Amniotic stem cell (primary cell): ENCODE results near the gene ATG14.
"Not testable (repeated sequence)": the region's sequence is repeated elsewhere in the genome, so short reads cannot be mapped to it uniquely, and the experiment has no call there.

Source experiments
- DNase-seq: peaks from one replicate; lab custom pipeline; 2025; lab: John Stamatoyannopoulos, UW

The ATG14 gene

DNA sequence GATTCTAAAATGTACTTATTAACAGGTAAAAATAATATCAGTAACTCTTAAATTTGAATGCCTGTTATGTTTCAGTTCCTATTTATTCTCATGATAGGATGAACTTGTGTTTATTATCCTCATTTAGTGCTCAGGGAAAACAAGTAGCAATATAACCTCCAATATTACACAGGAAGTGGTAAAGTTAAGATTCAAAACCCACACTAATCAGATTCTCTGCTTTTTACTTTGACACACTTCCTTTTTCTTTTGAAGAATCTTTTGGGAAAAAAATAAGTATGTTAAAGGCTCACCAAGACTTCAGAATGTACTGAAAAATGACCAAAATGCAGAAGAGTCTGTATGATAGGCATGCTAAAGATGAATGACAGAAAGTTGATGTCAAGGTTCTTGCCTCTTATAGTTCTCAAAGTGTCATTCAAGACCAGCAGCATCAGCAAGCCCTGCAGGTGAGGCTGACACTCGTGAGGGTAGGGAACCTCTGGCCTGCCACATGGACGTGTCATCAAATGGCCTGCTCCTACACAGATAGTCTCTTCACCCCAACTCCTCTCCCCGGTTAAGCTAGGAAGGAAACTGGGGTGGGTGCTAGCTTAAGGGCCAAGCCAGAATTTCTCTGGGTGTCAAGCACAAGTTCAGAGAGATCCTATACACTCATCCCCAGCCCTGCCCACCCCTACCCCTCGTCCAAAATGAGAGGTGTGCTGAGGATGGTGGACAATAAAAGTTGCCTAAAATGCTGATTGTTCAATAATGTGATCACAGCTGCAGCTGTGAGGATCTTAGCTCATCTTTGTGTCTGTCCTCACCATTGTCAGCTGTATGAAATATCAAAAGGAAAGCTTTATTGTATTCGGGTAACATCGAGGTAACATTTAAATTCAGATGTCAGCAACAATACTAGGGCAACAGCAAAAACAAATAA, 22.5 kb upstream of the ATG14 start:
- no peak for DNase-seq

DNA sequence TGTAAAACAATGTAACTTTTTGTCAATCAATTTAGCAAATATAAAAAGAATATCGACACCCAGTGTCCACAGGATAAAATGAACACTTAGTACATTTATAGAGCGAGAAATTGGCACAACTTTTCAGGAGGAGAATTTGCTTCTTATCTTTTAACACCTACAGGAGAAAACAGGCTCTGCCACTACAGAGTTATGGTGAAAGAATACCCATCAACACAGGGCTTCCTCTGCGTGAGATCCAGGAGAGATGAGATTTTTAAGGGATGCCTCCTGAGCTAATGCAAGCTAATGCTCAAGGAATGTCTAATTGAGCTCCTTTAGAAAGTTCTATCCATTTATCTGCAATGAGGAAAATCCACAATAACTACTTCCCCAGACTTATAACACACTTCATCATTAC, 21.0 kb upstream of the ATG14 start:
- DNase-seq = no peak

DNA sequence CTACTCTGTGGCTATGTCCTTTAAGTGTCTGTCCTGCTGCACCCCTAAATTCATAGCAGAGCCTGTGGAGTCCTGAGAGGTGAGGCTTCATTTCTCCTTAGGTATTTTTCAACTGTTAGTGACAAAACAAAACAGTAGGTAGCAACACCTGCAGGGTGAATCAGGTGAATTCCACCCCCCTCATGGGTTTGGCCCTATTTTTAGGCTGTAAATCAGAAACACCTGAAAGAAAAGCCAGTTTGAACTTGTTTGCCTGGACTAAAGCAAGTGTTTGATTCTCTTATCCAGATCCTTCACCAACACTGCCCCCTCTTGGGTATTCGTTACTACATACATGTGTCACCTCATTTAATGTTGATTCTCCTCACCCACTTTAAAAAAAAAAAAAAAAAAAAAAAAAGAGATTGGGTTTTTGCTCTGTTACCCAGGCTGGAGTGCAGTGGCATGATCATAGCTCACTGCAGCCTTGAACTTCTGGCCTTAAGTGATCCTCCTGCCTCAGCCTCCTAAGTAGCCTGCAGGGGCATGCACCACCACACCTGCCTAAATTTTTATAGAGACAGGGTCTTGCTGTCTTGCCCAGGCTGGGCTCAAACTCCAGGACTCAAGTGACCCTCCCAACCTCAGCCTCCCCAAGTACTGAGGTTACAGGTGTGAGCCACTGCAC, 18.5 kb upstream of the ATG14 start:
- DNase-seq = peak; percentile 58

DNA sequence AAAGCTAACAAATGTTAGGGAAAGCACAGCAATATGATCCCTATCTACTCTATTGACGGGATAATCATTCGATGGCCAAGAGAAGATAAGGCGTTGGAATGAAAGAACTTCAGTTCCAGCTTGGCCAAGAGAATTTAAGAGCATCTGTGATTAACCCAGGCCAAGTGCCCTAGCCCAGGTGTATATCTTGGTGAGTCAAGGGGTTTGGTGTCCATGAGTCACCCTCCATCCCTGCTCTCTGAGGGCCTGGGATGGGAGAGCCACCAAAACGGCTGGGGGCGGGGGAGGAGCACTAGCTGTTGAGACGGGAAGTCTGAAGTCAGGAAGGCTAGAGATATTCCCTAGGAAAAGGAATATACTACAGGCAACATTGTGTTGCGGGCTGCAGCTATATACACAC, 15.8 kb upstream of the ATG14 start:
- no peak for DNase-seq

DNA sequence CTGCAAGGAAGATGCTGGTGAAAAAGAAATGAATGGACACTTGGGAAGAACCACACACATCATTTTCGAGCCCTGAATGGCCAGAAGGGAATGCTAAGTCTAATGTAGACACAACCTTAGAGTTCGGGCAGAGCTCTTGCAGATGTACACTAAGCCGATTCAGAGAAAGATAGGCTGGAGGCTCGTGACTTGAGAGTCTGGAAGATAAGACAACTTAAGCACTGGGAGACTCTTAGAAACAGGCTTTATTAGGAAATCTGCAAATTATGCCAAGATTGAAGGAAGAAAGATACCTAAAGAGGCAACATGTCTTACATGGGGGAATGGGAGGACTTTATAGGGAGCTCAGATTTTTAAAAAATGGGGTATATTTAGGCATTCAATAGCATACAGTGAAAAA, 15.3 kb upstream of the ATG14 start:
- DNase-seq = no peak

DNA sequence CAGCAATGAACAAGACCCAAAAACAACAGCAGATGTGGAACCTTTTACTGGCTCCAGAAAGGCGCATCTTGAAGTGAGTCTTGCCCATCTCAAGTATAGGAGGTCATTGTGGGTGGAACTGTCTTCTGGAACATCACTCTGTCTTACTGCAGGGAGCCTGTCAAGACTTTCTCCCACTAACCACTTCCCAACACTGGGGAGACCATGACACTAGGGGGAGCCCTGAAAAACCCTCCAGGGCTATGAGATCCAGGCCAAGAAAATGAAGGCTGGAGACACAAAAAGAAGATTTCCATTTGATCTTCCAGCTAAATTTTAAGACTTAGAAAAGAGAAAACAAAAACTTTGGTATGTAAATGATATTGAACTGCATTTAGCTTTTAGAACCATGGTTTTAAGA, 13.5 kb upstream of the ATG14 start:
- no peak for DNase-seq

DNA sequence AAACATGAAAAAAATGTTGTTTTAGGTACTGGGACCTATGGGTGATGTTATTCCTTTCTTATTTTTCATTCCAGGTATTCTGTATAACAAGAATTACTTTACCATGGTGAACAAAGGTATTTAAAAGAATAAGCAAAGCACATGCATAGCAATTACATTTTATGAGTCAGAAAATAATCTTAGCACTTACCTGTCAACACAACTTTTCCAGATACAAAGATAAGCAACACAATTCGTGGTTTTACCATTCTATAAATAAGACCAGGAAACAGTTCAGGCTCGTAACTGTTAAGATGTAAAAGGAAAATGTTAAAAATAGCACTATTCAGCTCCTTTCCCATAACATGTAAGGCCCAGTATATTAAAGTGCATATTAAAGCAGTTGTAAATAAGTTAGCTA, 12.3 kb upstream of the ATG14 start:
- no peak for DNase-seq

DNA sequence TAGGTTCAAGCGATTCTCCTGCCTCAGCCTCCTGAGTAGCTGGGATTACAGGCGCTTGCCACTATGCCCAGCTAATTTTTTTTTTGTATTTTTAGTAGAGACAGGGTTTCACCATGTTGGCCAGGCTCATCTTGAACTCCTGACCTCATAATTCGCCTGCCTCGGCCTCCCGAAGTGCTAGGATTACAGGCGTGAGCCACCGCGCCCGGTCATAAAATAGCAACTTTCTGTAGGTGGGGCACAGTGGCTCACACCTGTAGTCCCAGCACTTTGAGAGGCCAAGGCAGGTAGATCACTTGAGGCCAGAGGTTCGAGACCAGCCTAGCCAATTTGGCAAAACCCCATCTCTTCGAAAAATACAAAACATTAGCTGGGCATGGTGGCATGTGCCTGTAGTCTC, 10.7 kb upstream of the ATG14 start:
- DNase-seq = not testable (repeated sequence)

DNA sequence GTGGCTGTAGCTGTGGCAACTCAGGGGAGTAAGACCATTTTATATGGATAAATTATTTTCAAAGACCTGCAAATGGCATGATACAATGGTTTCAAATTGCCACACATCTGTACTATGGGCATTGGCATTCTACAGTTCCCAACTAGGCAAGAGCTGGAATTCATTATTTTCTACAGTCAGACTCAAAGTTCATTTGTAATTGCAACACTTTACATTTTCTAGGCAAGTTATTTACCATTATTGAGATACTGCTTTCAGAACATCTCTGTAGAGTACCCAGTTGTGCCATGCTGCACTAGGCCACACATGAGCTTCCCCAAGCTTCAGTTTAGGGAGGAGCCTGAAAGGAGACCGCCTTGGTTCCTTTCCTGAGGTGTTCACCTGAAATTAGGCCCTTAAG, 8.0 kb upstream of the ATG14 start:
- DNase-seq = no peak

DNA sequence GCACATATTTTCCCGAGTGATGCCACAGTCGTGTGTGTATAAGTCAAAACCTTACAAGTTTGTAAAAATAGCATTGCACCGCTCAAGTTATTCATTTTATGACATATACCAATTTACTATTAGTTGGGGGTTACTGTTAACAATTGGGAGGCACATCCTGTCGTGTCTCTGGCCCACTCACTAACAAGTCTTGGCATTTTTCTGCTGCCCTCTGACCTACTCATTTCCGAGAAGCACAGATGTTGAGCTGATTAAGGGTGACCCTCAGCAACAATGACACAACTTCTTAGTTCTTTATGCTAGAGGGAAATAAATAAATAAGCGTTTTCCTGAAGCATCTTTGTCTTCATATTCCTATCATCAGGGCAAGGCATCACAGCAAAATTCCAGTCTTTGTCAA, 6.8 kb upstream of the ATG14 start:
- DNase-seq = no peak

DNA sequence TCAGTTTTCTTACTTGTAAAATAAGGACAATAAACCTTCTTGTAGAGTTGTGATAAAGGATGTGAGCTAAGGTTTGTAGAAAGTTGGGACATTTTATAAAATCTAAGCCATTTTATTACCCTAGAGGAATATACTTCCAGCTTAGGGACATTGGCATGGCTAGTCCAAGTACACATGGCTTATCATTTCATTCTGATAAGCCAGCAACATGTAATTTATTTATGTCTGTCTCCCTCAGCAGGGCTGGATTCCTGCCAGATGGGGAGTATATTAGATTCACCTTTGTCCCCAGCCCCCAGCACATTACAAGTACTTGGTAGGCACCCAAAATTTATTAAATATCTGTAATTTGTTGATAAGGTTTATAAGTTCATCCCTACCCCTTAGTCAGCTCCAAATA, 6.3 kb upstream of the ATG14 start:
- no peak for DNase-seq

DNA sequence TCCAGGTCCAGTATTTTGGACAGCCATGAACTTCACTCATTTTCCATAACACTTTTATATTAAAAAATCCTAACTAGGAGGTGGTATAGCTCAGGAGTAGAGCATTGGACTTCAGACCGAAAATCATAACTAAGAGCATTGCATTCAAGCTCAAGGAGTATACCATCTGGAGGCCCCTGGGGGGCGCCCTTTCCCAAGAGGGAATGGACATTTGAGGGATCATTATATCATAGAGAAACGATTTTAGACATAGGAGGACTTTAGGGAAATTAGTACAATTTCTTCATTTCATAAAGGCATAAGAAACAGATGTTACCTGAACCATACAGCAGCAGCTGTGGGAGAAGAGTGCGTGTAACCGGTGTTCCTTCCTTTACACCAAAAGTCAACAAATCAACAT, 5.2 kb upstream of the ATG14 start:
- no peak for DNase-seq

DNA sequence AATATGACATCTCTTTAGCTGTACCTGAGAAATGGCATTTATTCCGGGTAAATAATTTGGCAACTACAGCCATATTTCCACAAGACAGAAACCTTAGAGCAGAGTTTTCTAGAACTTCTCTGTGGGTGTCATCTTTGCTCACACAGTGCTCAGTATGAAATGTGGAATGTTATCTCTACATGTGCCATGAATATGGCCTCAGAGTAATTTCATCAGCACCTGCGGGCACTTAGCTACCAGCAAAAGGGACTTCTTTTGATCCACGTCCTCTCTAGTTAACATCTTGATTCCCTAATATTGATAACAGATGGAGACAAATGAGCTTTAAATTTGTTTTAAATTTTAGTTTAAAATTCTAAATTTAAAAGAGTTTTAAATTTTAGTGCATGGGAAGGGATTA, 2.9 kb upstream of the ATG14 start:
- no peak for DNase-seq

DNA sequence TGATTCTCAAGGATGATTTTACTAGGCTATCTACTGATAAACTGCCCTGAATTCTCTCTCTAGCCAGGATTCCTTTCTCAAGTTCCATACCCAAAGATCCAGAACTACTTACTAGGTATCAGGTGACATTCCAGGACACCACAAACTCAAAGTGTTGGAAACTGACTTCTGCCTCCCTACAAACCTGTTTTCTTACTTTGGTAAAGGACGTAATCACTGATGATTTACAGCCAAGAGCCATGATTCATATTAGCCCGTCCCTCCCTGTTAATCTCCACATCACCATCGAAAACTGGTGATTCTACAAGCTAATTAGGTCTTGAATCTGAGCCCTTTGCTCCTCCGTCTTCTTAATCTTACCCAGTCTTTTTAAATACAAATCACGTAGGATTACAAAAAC, 1.0 kb upstream of the ATG14 start:
- no peak for DNase-seq

DNA sequence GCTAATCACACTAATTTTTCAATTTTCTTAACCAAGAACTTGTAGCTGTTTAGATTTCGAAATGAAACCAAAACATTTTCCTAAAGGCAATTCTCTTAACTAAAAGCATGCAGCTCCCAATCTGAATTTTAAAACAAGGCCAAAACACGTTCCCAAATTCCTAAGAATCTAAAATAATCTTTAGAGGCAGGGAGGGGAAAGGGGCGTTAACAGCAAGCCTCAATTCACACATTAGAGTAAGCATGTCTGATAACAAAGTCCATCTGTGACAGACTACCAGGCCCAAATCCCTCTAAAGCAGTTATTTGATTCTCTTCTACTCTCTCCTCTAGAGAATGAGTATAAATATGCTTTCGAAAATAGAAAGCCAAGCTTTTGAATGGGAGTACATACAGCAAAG, 754 bp downstream of the ATG14 start:
- DNase-seq = no peak

DNA sequence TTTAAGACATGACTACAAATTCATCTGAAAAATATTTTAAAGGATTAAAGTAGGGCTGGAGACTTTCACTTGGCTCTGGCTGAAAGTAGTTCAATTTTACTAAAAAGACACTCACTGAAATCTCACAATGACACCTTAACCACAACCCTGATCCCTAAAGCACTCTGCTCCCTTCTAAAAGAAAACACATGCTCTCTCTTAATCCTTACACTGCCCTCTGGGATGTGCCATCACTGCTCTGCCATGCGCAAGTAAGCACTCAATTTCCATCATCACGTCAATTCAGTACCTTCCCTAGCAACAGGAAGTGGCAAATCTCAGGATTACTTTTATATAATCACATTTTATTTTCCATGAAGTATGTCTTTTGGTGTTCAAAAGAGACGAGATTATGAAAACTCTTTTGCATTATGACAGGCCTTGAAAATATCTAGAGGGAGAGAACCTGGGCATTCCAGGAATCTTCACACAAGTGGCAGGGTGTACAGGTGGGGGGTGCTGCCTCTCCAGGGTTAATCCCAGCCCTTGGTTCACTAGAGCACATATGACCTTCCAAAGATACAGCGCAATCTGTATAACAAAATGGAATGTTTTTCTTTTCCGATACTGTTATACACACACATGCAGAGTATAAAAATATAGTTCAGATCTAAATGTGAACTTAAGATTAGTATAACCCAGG, 7.3 kb downstream of the ATG14 start:
- no peak for DNase-seq

DNA sequence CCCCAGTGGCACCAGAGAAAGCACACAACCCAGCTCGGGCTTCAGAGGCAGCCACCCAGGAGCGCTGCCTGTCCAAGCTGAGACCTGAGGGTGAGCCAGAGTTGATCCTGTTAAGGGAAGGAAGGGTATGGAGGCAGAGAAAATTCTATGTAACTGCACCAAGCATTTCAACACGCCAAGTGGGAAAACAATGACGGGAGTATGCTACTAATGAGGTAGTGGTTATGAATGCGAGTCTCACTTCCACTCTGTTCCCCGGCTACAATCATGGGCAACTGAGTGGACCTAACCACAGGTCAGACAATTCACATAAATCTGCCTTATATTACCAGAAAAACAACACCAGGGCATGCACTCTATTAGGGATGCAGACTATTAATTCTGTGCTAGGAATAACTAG, 9.9 kb downstream of the ATG14 start:
- DNase-seq = no peak

DNA sequence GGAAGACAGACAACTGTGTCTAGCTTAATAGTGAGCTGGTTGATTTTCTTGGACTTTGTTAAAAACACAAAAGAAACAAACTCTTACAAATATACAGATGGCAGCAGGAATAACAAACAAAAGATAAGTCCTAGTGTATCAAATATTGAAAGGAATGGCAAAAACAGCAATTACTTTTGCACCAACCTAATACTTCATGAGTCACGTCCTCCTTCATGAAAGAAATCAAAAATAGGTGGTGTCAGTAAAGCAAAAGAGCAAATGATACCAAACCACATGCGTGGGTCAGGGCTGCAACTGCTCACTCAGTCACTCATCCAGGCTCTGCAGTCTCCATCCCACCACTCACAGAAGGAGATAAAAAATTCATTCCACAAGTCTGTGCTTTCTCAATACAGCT, 11.8 kb downstream of the ATG14 start:
- no peak for DNase-seq

DNA sequence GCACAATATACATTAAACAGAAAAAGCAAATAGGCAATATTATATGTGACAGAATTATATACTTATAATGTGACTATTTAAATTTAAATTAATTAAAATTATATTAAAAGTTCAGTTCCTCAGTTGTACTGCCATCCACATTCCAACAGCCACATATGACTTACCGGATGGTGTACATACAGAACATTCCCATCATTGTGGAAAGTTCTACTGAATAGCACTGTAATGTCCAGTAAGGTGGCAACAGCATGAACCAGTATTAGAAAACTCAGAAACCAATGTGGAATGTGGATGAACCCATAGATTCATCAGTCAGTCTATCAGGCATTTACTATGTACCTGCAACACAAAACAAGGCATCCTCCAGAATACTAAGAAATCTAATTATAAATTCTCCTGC, 12.4 kb downstream of the ATG14 start:
- no peak for DNase-seq

DNA sequence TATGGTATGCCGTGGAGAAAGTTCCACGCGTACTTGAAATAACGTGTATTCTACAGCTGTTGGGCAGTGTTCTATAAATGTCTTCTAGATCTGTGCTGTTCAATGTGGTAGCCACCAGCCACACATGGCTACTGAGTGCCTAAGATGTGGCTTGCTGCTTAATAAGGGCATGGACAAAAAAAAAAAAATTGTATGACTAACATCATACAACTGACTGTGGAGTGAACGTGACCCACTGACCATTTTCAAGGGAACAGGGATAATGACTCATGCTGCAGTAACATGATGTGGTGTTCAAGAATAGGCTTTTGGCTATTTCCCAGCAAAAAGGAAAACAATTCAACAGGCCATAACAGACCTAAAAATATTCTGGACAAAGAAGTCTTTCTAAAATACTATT, 13.0 kb downstream of the ATG14 start:
- peak; percentile 83 for DNase-seq

DNA sequence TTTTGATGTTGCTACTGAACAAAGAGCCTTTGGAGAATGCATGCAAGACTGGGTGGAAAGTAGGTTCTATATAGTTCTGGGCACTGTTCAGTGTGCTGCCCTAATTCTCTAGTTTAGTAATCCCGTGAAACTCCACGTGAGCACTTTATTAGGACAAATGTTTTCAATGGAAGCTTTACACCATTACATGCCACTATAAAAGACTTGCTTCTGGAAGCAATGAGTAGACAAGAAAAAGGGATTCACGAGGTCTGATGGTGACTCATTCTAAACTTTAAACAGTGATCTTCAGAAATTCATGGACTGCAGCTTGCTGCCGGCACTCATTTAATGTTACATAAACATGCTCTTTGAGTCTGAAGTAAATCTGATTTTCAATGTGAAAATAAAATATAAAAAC, 22.3 kb downstream of the ATG14 start:
- peak; percentile 32 for DNase-seq

DNA sequence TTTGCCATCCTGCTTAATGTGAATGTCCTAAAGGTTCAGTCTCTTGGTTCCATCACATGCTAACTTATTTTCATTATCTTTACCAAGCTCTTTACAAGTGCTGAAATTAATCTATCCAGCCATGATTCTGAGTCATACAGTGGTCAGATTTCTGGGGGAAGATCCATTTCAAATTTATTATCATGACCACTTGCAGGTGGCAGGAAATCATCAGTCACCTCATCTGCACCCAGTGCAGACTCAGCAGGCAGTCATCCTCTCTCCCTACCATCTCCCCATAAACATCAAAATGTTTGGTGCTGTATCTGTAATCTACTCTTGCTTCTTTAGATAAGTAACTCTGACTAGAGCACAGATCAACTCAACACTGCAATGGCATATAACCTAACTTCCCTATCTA, 23.5 kb downstream of the ATG14 start:
- no peak for DNase-seq

DNA sequence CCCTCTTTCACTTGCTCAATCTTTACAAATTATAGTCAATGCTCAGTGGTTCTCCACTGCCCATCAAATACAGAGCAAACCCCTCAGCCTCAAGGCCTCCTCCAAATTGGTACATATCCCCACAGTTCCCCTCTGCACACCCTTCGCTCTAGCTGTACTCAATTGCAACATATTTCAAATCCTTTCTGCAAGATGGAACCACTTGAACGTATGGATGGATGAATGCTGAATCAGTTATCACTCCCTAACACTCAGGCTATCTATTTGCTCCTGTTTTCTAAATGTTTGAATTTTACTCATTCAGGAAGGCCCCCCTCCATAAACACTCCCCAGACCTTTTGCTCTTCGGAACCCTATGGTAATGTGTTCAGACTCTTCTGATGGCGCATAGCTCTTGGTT, 24.5 kb downstream of the ATG14 start:
- no peak for DNase-seq
